Stimulated activated CD4-positive, alpha-beta T cell treated with anti-CD3 and anti-CD28 coated beads, Interleukin-2, amount 100 ng/mL, for 48 hours (primary cell): ENCODE results near the gene PTK6.
"Not testable (repeated sequence)": the region's sequence is repeated elsewhere in the genome, so short reads cannot be mapped to it uniquely, and the experiment has no call there.

ENCODE experiments used
- DNase-seq, 2 donors: peaks; one replicate each; pipeline ENCODE4 v3.0.0-alpha.2; 2020

The PTK6 gene

DNA sequence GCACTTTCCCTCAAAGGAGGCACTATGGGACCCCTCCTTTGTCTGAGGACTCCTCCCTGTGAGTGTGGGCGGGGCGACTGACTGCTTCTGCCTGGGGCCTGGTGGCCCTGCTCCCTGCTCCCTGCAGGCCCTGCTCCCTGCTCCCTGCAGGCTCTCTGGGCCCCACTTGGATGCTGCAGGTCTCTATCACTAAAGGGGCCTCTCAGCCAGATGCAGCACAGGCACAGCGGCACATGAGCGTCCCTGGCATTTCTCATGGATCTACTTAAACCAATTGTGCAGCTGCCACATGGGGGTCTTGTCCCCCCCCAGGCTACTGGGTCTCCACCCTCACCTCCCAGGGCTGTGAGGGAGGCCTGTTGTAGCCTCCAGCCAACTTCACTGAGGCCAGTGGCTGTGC lies 46.1 kb downstream of the PTK6 start:
- DNase-seq: no peak

DNA sequence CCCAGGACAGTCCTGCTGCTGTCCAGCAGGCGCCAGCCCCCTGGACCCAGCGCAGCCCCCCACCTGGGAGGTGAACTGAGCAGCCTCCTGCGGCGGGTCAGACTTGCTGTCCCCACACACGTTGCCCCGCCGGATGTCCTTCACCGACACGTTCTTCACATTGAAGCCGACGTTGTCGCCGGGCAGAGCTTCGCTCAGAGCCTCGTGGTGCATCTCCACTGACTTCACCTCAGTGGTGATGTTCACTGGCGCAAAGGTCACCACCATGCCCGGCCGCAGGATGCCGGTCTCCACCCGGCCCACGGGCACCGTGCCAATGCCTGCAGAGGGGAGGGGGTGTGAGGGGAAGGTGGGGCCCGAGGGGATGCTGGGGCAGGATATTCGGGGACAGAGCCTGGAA lies 46.8 kb downstream of the PTK6 start:
- DNase-seq: no peak

DNA sequence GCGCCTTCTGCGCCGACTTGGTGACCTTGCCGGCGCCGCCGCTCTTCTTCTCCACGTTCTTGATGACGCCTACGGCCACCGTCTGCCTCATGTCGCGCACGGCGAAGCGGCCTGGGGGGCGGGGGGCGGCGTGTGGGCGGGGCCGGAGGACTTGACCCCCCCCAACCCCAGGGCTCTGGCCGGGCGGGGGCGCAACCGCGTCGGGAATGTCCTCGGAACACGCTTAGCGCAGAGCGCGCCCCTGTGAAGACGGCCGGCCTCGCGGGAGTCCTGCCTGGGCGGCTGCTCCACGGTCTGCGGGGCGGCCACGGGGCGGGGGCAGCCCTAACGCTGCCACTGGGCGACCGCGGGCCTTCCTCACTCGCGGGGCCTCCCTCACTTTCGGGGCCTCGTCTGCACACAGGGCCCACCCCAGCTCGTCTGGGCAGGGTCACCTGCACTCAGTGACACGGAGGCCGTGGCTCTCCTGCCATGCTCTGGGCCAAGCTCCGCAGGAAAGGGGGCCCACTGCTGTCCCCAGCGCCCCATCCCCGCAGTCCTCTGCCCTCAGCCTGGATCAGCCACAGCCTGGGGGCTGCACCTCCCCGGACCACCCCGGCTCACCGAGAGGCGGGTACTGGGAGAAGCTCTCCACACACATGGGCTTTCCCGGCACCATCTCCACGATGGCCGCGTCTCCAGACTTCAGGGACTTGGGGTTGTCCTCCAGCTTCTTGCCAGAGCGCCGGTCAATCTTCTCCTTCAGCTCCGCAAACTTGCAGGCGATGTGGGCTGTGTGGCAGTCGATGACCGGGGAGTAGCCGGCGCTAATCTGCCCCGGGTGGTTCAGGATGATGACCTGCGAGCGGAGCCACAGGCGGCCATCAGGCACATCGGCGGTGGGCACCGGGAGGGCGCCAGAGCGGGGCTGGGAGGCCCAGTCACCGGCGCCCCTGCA lies 48.6 kb downstream of the PTK6 start:
- DNase-seq: no peak

DNA sequence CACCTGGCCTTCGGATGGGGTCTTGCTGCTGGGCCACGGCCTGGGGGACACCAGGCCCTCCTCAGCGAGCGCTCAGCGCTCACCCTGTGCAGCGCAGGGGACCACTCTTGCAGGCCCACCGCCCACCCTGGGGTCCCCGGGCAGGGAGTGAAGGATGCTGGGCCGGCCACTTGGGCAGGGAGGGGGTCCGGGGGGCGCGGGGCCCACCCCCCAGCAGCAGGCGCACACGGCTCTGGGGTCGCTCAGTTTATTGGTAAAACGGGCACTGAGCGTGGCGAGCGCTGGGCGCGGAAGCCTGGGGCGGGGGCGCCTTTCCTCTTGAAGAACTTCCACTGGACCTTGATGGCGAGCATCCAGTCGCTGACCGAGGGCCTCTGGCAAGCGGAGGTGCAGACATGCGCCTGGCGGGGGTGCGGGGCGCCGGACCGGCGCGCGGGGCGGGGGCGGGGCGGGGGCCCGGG lies 49.4 kb downstream of the PTK6 start:
- DNase-seq: no peak

DNA sequence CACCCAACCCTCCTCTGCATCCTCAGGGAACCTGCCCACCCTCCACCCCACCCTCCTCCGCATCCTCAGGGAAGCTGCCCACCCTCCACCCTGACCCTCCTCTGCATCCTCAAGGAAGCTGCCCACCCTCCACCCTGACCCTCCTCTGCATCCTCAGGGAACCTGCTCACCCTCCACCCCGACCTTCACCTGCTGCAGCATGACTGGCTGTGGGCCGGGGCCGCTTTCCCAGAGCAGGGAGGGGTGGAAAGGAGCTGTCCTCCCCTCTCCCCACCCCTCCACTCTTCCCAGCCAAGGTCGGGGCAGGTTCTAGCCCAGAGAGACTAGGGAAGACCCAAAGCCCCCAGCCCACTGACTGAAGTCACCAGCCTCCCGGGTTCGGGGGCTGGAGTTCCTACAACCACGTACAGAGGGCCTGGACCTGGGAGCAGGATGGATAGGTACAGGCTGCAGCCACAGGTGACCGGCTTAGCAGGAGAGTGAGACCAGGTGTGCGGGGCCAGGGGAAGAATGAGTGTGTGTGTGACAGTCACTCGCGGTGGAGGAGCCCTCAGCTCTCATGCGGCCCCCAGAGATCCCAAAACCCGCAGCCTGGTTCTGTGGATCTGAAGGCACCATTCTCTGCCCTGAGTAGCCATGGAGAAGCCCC lies 49.9 kb downstream of the PTK6 start:
- DNase-seq: no peak

DNA sequence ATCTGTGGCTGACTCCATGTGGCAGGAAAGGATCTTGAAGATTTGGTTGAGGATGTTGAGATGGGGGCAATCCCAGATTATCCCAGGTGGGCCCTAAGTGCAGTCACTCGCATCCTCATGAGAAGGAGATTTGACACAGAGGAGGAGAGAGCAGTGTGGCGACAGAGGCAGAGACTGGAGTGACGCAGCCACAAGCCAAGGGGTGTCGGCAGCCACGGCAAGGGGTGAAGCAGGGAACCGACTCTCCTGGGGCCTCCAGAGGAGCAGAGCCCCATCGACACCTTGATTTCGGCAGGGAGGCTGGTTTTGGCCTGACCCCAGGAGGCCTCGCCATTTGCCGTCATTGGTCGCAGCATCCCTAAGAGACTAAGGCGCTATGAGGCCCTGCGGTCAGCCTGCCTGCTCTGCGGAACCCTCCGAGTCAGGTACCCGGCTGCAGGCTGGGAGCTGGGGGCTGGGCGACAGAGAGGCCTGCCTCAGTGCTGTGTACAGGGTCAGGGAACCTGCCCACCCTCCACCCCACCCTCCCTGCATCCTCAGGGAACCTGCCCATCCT lies 50.8 kb downstream of the PTK6 start:
- no peak for DNase-seq

DNA sequence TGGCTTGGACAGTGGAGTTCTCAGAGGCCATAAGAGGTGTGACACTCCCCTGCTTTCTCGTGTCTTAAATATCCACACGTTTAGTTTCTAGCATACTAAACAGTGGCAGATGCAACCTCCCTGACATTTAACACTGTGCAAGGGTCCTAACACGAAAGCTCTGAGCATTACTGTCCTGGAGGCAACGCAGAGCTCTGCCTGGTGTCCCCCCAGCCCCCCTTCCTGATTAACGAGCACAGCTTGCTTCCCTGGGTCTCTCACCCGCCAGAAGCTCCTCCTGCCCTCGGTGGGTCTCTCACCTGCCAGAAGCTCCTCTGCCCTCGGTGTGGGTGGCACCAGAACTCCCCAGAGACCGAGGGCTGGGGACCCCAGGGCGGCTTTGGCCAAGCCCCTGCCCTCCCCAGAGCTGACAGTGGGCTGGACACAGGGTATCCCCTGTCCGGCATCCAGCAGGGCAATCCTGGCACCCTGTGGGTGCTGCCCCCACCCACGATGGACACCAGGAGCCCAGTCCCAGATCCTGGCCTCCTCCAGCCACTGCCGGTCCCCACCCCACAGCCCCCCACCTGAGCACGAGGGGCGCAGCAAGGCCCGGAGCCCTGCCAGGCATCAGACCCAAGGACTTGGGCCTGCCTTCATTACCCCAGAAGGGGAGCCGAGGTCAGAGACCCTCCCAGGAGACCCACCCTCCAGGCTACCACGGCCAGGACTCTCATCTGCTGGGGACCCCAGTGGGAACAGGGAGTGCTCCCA lies 52.3 kb downstream of the PTK6 start:
- no peak for DNase-seq

DNA sequence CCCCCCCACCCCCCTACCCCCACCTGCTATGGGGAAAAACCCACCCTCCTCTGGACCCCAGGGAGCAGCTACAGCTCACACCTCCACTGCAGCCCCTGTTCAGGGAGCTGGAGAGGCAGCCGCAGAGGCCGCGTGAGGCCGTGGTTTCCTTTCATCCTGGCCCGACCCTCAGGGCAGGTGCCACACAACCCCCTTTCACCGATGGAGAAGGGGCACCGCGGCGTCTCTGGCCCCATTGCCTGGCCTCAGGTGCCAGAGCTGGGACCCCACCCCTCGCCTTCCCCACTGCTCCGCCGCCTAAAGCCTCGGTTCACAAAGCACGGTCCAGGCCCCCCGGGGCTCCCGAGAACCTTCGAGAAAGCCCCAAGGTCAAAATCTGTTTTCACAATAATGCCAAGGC lies 52.9 kb downstream of the PTK6 start:
- no peak for DNase-seq

DNA sequence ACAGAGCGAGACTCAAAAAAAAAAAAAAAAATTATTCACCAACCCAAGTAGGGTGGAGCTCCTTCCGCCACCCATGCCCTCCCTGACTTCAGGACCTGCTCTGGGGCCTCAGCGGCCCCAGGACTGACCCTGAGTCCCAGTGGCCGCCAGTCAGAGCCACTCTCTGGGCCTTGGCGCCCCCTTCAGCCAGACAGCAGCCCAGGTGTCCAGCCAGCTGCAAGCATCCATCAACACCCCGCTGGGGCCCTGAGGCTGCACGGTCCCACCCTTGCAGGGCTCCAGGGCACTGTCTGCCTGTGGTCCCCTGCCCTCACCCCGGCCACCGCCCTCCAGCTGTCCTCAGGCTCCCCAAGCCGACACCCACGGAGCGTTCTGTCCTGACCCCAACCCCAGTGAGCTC lies 53.3 kb downstream of the PTK6 start:
- DNase-seq: no peak

DNA sequence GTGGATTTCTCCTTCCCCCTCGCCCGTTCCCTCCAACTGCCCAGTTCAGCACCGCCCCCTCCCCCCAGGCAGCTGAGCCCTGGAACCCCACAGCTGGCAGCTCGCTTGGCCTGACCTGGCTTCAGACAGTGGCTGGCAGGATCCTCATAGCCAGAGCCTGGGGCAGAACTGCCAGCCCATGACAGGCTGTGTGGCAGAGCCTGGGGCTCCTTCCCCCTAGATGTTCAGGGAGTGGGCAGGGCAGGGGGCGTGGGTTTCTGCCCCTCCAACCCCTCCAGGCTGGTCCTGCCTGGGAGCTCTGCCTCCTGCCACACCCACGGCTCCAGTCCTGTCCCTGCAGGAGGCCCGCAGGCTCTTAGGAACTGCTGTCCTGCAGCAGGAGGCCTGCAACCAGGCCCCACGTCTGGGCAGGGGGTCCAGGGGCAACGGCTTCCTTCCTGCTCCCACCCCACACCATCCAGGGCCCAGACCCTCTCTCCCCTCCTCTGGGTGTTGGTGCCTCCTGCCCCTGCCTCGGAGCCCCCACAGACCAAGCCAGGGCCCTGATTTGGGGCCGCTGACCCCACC lies 55.1 kb downstream of the PTK6 start:
- no peak for DNase-seq

DNA sequence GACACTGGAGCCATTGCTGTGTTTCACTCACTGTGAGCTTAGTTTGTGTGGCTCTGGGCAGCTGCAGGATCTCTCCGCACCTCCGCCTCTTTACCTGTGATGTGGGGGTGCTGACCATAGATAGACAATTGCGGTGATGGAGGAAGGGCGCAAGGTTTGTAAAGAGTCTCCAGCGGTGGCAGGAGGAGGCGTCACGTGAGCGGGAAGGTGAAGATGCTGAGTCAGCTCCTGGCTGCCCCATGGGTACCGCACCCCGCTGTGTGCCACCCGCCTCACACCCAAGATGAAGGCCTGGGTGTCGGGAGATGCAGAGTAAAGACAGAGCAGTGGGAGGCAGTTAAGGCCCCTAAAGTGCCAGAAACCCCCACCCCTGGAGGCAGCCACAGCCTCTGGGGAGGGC lies 55.7 kb downstream of the PTK6 start:
- no peak for DNase-seq

DNA sequence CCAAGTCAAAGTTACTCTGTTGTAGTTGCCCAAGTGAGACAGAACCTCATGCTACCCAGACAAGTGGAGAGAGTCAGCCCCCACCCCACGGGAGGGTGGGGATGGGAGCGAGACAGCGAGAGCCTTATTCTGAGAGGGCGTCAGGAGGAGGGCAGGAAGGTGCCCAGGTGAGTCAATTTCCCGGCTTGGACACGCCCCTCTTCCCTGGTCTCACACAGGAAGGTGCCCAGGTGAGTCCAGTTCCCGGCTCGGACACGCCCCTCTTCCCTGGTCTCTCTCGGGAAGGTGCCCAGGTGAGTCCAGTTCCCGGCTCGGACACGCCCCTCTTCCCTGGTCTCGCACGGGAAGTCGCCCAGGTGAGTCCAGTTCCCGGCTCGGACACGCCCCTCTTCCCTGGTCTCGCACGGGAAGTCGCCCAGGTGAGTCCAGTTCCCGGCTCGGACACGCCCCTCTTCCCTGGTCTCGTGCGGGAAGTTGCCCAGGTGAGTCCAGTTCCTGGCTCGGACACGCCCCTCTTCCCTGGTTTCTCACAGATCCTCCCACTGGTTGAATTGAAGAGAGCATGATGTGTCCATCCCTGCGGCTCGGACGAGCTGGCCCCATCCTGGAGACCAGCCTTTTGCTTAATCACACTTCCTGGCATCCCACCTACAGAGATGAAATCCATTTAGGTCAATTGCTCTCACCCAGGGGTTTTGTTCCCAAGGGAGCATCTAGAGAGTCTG lies 57.3 kb downstream of the PTK6 start:
- DNase-seq: not testable (repeated sequence)

DNA sequence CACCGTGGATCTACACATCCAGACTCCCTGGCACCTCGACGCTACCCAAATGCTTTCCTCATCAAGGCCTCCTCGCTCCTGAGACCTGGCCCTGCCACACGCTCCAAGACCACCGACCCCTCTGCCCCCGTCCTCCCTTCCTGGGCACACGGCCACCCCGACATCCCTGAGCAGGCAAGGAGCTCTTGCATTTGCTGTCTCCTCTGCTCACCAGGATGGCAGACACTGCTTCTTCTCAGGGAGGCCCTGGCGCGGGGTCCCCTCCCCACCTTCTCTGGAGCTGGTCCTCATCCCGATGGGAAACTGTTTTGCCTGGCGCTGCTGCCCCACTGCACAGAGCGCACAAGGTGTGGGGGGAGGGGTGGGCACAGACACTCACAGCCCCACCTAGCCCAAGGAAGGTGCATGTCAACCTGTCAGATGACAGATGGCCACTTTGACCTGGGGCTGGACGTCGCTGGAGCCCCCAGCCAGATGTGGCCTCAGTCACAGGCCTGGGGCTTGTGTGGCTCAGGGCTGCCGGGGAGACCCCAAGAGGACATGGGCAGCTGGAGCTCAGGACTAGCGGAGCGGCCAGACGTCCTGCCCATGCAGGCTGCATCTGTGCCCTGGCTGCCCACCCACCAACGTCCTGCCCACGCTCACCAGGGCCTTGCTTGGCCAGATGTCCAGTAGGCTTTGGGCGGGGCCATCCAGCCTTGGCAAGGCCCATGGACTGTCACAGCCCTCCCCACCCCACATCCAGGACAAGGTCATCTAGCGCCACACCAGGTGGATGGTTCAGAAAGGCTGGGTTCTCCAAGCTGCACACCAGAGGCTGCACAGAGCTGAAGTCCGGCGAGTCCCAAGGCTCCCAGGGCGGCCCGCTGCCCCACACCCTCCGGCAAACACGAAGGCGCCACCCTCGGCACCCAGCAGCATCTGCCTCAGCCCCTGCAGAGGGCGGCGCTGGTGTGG lies 58.6 kb downstream of the PTK6 start:
- no peak for DNase-seq
